CD4-positive, alpha-beta T cell treated with Interleukin-1 beta for 1 hour (primary cell): ENCODE measurements around the gene TDRD9.
A peak's percentile ranks its signal among the peaks of the same experiment; 100 is the strongest.
"Not testable (repeated sequence)": the region's sequence is repeated elsewhere in the genome, so short reads cannot be mapped to it uniquely, and the experiment has no call there.

Experiments used
- DNase-seq, 2 donors: peaks; one replicate each; pipeline ENCODE4 v3.0.0-alpha.2; 2020 to 2022

Gene TDRD9, protein sequence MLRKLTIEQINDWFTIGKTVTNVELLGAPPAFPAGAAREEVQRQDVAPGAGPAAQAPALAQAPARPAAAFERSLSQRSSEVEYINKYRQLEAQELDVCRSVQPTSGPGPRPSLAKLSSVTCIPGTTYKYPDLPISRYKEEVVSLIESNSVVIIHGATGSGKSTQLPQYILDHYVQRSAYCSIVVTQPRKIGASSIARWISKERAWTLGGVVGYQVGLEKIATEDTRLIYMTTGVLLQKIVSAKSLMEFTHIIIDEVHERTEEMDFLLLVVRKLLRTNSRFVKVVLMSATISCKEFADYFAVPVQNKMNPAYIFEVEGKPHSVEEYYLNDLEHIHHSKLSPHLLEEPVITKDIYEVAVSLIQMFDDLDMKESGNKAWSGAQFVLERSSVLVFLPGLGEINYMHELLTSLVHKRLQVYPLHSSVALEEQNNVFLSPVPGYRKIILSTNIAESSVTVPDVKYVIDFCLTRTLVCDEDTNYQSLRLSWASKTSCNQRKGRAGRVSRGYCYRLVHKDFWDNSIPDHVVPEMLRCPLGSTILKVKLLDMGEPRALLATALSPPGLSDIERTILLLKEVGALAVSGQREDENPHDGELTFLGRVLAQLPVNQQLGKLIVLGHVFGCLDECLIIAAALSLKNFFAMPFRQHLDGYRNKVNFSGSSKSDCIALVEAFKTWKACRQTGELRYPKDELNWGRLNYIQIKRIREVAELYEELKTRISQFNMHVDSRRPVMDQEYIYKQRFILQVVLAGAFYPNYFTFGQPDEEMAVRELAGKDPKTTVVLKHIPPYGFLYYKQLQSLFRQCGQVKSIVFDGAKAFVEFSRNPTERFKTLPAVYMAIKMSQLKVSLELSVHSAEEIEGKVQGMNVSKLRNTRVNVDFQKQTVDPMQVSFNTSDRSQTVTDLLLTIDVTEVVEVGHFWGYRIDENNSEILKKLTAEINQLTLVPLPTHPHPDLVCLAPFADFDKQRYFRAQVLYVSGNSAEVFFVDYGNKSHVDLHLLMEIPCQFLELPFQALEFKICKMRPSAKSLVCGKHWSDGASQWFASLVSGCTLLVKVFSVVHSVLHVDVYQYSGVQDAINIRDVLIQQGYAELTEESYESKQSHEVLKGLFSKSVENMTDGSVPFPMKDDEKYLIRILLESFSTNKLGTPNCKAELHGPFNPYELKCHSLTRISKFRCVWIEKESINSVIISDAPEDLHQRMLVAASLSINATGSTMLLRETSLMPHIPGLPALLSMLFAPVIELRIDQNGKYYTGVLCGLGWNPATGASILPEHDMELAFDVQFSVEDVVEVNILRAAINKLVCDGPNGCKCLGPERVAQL (N-terminal part only)

DNA sequence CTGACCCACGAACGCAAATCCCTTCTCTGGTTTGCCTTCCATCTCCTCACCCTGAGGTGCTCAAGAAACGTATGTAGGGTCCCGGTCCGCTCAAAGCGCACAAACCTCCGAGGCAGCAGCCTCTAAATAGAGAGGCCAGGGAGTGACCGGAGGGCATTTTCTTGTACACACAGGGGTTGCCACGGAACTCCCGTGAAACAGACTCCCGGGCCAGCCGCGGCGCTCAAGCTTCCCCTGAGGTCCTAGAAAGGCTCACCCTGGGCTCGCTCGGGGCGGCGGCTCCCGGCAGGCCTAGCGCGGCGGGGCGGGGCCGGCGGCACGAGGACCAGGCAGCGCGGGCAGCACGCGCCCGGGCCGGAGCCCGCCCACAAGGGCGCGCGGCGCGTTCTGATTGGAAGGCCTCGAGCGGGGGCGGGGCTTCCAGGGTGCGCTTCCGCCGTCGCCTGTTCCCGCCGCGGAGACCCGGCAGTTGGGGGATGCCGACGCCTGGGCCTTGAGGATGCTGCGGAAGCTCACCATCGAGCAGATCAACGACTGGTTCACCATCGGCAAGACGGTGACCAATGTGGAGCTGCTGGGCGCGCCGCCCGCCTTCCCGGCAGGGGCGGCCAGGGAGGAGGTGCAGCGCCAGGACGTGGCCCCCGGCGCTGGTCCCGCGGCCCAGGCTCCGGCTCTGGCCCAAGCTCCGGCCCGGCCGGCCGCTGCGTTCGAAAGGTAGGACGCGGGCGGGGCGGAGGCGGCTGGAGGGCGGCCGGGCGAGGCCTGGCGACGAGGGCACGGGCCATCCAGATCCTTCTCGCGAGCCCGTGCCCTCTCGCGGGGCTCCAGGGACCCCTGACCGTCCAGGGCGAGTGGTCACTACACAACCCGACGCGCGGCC, at the start of gene TDRD9:
Gene TDRD9, plus strand, starts transcription at position 446 of the 880 bp plus-strand sequence. Its CDS starts 54 bp downstream, at position 500.
- peak in 1 of 2 donors; percentile 30 for DNase-seq

DNA sequence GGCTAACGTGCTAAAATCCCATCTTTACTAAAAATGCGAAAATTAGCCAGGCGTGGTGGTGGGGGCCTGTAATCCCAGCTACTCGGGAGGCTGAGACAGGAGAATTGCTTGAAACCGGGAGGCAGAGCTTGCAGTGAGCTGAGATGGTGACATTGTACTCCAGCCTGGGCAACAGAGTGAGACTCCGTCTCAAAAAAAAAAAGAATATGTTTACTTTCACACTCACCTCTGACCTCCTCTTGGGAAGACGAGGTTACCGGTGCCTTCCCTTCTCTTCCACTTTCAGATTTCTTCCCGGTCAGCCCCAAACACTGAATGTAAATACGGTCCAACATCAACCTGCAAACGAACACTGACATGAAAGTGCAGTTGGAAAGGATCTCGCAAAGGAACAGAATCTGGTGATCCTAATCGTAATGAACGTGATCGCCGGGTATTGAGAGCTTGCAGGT, 49.1 kb upstream of the TDRD9 start:
- no peak for DNase-seq

DNA sequence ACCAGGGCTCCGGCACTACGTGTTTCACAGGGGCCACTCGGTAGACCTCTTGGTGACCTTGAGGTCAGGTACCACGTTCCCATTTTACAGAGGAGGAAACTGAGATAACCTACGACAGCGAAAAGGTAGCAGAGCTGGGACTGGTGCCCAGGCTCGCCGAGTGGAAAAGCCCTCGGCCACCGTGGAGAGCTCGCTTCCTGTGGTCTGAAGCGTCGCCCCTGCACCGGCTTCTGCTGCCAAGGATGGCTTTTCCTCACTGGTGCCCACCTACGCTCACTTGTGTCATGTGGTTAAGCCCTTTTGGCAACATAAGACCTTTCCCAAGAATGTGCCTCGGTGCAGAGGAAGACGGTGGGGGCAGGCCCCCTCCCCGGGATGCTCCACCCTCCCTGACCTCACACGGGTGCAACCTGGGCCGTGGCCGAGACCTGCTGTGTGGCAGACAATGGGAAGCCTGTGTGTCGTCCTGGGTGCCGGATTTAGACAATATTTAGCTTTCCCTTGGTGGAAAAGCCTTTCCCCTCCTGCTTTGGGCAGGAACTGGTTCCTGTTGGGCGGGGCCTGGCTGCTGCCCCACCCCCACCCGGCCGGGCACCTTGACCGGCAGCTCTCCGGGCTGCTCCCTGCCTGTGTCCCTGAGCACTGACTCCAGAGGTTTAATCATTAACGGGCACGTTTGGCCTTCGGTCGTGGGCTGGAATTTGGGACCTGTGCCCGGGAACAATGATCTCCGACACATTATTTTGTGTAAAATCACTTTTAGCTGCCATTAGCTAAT, 48.5 kb upstream of the TDRD9 start:
- DNase-seq: no peak

DNA sequence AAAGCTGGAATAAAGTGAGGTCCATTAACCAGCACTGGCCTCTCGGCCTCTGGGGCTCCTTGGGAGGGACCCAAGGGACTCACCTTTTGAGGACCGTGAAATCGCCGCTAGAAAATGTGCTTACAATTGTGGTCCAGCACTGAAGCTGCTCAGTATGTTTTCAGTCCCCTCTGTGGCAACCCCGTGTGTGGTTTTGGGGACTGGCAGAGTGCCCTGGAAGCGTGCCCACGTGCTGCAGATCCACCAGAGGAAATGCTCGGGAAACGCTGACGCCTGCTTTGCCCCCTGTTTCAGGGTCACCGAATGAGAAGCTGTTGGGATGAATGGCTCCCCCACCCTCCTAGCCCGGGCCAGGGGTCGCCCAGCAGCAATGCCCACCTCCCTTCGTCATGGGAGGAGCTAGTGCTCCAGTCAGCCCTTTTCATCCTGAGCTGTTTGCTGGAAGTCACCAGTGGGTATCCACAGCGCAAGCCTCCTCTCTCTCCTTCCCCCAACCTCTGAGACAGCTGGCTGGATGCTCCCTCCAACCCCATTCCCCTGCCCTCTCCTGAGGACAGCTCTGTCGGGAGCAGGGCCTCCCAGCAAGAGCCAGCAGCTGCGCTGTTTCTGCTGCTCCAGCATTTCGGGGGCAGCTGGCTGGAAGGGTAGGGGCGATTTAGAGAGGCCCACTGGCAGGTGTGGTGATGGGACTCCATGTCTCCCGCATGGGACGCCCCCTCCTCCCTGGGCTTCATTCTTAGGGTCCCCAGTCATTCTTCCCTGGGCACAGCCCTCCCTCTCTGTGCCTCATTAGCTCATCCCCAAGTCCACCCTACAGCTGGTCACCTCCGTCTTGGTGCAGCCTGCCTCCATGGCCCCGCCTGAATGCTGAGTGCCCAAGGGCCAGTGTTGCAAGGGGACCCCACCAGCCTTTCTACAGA, 47.6 kb upstream of the TDRD9 start:
- peak; percentile 8 to 22 for DNase-seq

DNA sequence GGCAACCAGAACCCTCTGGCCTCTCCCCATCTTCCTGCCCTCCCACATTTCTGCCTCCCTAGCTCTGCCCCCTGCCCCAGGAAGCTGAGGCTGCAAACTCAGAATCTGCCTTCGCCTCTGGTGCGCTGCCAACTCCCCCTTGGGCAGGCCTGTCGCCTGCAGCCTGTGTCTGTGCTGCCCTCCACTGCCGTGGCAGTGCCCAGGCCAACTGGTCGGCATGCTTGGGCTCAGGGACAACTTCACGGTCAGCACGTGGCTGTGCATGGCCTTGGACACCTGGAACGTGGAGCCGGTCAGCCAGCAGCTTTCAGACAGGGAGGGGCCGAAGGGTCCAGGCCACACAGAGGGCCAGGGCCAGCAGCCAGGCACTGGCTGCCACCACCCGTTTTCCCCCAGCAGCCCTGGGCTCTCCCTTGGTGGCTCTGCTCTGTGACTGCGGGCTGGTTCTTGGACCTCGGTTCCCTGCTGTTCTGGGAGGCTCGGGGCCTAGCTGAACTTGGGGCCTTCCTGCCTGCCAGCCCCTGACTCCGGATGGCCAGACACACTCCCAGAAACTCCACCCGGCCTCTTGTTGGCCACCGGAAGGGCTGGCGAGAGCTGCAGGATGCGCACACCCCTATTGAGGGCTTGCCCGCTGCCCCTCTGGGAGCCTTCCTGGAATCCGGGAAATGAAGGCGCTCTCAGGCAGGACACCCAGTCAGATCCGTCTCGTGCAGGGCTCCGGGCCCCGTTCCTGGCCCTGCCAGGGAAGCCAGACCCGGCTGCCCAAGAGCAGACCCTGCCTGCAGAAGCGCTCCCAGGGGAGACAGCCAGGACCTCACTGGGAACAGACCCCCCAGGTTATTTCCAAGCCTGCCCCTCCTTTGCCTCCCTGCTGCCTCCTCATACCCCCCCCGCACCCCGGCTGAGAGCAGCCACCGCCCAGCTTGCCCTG, 46.7 kb upstream of the TDRD9 start:
- DNase-seq: no peak

DNA sequence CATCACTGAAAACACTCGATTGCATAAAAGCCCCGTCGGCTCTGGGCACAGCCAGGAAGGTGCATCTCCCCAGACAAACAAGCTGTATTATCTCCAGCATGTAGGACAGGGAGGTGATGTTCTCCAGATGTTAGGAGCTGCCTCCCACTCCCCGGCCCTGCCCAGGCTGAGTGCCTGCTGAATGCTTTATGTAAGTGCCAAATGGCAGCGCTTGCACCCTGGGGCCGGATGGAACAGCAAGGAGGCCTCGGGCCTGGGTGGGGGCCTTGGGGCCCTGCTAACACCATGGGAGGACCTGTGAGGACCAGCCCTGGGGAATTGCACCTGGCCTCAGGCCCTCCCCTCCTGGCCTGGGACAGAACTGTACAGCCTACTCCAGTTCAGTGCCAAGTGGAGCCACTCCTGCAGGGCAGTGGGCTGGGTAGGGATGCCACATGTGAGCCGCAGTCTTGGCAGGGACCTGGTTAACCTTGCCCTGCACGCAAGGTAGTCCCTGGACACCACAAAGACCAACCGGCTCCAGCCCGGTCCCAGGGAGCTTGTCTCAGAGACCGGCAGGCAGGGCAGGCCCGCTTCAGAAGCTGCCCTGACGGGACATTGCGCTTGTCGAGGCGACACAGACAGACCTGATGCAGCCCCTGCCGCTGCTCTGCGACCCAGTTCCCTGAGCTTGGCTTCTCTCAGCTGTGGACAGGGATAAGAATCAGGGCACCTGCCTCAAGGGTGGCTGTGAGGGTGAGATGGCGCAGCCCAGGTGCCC, 45.6 kb upstream of the TDRD9 start:
- DNase-seq: no peak

DNA sequence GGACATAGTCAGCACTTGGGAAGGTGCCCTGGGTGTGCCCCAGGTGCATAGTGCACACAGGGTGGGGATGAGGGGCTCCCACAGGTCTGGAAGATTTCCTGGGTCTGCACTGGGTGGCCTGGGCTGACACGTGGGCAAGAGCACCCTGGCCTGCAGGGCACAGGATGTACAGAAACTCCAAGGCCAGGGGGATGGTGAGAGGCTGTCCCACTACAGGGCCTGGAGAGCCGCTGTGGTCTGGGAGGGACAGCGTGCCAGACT, 45.1 kb upstream of the TDRD9 start:
- no peak for DNase-seq

DNA sequence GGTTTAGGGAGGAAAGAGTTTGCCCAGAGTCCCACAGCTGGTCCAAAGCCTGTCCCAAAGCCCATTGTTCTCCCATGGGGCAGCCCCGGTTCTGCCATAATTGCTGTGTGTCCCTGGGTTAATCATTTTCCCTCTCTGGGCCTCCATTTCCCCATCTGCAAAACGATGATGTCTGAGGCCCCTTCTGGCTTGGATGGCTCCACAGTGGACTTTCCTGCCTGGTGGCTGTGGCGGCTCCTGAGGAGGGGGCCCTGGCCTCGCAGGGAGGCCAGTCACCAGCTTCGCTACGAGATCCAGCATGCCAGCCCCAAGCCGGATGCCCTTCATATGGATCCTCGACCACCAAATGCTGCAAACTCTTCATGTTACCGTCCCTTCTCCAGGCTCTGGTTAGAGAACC, 43.4 kb upstream of the TDRD9 start:
- no peak for DNase-seq

DNA sequence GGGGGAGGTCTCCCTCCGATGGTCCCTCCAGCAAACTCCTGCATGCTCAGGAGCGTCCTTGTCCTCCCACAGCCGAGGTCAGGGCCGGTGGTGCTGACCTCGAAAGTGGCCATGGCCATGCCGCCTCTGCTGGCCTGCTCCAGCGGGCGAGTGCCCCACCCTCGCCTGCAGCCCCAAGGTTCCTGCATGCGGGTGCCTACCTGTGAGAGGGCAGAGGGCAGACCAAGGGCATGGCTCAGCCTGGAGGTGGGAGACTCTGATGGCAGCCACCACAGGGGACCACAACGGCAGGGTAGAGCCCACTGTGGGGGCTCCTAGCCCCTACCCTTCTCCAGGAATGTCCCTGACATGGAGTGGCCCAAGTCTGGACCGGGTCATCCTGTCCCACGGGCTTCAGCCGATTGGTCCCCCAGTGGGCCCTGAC, 42.7 kb upstream of the TDRD9 start:
- DNase-seq: no peak

DNA sequence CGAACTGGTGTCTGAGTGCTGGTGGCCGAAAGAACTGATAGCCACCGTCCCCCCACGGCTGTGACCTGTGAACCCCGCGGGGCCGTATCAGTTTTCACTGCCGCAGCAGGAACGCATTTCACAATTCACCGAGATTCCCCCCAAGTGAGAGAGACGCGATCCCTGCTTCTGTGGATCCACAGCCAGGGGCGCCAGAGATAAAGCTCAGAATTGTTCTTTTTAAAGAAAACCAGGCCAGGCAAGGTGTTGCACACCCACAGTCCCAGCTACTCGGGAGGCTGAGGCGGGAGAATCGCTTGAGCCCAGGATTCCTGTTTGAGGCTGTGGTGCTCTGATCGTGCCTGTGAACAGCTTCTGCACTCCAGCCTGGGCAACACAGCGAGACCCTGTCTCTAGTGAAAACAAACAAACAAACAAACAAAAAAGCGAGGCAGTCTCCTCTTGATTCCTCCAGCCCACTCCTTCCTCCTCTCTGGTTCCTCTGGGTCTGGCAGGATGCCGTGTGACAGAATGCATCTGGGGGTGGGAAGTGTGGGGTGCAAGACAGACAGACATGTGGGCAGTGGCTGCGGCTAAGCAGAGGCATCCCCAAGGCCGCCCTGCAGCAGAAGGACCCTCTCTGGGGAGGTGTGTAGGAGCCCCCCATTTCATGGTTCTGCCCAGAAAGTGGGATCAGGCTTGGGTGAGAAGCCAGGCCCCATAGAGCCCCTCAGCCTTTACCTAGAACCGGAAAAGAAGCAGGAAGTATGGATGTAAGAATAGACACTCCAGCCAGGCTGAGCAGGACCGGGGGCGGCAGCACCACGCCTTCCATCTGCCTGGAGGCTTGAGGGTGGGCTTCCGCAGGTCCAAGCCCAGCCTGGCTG, 41.7 kb upstream of the TDRD9 start:
- DNase-seq: no peak

DNA sequence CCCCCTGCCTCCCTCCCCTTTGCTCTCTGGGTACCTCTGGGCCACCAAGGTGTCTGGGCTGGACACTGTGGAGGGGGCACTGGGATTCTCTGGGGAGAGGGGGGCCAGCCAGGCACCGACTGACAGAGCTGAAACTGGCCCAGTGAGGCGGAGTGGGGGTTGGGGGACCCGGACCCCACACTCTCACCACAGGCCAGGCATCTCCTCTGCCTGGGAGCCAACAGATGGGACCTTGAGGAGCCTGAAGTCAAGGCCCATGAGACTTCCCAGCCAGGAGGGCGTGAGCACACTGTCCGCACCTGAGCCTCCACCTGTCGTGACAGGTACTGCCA, 41.1 kb upstream of the TDRD9 start:
- no peak for DNase-seq

DNA sequence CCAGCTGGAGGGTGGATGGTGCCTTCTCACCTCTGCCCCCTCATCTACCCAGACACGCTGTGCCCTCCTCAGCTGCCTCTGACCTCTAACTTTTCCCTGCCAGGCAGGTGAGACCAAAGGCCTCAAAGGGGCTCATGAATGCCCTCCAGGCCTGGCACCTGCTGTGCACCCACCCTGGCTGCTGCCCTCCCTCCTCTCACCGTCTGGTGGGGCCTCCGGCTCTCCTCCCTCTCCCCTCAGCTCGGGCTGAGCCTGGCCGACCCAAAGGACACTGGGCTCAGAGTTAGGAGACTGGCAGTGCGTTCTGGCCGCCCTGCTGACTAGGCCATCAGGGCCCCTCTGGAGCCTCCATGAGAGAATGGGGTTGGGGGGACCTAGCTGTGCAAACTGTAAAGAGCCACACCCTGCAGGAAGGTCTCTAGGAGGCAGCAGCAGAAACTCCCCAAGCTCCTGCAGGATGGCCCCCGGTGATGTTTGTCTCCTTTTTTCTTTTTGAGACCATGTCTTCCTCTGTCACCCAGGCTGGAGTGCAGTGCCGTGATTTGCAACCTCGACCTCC, 40.6 kb upstream of the TDRD9 start:
- no peak for DNase-seq

DNA sequence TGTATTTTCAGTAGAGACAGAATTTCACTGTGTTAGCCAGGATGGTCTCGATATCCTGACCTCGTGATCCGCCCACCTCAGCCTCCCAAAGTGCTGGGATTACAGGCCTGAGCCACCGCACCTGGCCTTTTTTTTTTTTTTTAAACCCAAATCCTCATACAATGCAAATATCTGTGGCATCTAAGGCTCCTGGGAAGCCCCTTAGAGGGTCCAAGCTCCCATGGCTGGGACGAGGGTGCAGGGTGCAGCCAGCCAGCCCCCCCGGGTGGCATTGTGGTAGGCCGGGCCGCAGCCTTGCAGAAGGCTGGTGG, 39.3 kb upstream of the TDRD9 start:
- not testable (repeated sequence) for DNase-seq

DNA sequence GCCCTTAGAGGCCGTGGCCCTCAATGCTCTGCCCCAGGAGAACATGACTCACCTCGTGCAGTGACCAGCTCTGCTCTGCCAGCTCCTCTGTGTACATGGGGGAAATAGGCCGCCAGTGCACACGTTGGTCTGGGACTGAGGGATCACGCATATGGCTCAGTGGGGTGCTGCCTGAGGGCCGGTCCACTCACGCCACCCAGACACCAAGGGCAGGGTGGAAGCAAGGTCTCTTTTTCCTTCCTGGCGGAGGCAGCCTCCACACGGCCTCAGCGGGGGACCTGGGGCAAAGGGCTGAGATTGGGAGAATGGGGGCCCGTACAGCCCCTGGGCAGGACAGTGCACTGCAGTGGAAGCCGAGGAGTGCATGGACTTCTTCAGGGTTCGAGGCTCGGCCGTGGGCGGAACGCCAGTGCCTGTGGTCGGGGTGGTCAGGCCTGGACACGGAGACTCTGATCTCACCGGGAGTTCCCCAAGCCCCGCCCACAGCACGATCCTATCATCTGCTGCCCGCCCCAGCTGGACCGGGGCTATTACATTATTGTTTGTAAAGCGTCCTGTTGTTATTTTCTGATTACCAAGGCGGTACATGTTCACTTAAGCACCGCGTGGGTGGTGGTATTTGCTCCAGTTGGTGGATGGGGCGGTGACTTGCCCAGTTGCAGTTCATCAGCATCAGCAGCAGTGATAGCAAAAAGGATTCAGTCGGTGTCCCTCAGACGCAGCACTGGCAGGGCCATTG, 38.8 kb upstream of the TDRD9 start:
- DNase-seq: no peak

DNA sequence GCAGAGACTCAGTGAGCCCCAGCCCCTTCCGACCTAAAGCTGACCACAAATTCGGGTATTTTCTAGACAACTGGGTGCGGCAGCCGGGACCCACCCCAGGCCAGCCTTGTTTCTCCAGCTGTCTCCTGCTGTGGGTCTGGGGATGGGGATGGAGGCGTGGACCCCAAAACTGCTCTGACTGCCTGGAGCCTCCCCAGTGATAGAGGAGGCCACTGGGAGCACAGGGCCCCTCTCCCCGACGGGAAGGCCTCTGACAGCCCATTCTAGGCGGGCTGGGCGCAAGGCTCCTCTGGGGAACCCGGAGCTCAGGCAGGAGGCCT, 38.2 kb upstream of the TDRD9 start:
- DNase-seq: no peak

DNA sequence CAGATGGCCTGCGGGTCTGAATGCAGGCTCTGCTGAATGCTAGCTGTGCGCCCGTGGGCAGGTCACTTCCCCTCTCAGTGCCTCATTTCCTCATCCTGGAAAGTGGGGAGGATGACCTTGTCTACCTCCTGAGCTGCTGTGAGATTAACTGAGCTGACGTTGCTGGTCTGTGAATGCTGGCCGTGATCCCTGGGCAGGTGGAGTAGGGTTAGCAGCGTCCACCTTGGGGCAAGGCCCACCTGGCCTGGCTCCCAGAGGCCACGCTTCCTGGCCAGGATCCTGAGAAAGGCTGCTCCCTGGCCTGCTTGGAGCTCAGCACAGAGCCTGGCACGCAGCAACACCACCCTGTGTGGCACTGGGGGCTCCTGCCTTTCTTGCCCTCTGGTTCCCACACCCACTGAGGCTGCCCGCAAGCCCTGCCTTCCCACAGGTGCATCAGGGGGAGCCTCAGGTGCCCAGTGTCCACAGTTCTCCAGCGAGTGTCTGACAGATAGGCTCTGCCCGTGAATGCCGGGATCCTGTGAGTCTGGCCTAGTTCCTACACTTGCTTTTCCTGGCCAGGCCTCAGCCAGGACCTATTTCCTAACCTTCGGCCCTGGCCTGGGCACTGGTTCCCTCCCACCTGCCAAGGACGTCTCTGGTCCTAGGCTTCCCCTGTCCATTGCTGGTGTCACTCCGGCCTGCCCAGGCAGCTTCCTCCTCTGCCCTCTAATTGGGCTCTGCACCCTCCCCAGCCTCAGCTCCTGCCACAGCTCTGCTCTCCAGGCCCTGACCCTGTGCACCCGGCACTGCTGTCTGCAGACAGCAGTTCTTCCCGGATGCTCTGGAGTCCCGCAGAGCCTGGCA, 37.2 kb upstream of the TDRD9 start:
- no peak for DNase-seq
